Measurements from ENCODE around the gene PRKCA.

The PRKCA gene

GRCh38 chr17:66664336-66664735 lies 361.9 kb downstream of the PRKCA start:
- no peak for TF ChIP-seq CTCF (IDR thresholded peaks at IDR 0.05; ENCODE audit: low read length, missing control alignments)
- DNase-seq (ENCODE audit: low read depth): no peak
- no peak overlapping the region for H3K4me3 ChIP-seq (replicated peaks; ENCODE audit: low read depth, low read length)

DNA sequence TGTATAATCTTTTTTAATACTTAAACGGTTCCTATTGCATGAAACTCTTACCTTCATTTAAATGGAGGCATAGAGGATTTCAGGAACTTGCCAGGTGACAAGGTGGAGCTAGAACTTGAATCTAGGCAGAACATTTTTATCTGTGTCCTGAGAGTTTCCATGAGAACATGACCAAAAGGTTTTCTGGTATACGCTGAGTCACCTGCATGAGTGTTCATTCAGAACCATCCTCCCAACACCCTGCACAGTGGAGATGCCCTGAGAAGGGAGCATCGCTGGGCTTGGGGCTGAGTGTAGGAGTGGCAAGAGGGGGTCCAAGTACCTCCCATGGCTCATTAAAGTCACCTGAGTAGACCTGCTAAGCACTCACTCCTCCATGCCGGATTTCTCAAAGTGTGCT lies 362.8 kb downstream of the PRKCA start:
- no peak overlapping the region for H3K4me3 ChIP-seq (replicated peaks; ENCODE audit: low read depth, low read length)
- no peak for DNase-seq (ENCODE audit: low read depth)
- no peak for TF ChIP-seq CTCF (IDR thresholded peaks at IDR 0.05; ENCODE audit: low read length, missing control alignments)

- no peak for DNase-seq (ENCODE audit: low read depth)
- H3K4me3 ChIP-seq (replicated peaks; ENCODE audit: low read depth, low read length): no peak overlapping the region
- TF ChIP-seq CTCF (IDR thresholded peaks at IDR 0.05; ENCODE audit: low read length, missing control alignments): no peak
These were observed 364.7 kb downstream of the PRKCA start for GRCh38 chr17:66667090-66667489.

- DNase-seq (ENCODE audit: low read depth): no peak
- no peak overlapping the region for H3K4me3 ChIP-seq (replicated peaks; ENCODE audit: low read depth, low read length)
- no peak for TF ChIP-seq CTCF (IDR thresholded peaks at IDR 0.05; ENCODE audit: low read length, missing control alignments)
These were observed 365.1 kb downstream of the PRKCA start for GRCh38 chr17:66667491-66668030.

DNA sequence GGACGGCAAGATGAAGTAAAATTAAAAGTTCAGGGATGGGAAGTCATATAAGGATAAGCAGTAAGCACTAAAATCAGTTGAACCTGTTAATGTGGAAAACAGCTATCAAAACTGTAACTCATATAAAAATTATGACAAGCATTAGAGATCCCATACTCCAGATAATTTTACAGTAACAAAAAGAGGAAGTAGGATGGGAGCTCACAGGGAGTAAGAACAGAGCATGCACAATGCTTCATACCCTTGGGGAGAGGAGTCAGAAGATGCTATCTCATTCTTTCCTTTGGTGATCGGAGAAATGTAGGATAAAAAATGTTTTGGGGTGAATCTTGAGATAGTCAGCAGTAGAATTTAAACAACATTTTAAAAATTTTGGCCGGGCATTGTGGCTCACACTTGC lies 367.8 kb downstream of the PRKCA start:
- H3K4me3 ChIP-seq (replicated peaks; ENCODE audit: low read depth, low read length): no peak overlapping the region
- no peak for DNase-seq (ENCODE audit: low read depth)
- TF ChIP-seq CTCF (IDR thresholded peaks at IDR 0.05; ENCODE audit: low read length, missing control alignments): no peak

DNA sequence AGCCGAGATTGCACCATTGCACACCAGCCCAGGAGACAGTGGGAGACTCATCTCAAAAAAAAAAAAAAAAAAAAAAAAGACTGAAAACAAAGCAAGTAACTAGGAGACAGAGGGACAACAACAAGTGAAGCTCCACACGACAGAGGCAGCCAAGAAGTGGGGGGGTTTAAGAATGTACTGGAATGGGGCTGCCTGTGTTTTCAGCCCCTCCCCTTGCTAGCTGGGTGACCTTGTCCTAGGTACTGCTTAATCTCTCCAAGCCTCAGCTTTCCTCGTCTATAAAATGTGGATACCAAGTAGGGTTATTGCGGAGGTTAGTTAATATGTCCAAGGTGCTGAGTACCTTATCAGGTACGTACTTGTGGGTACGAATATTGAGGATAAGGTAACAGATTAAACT lies 368.7 kb downstream of the PRKCA start:
- H3K4me3 ChIP-seq (replicated peaks; ENCODE audit: low read depth, low read length): no peak overlapping the region
- peak; percentile 19 for DNase-seq (ENCODE audit: low read depth)

More for the DNA sequence above, 368.7 kb downstream of the PRKCA start:
- TF ChIP-seq CTCF (IDR thresholded peaks at IDR 0.05; ENCODE audit: low read length, missing control alignments): no peak
